Adrenal gland (tissue), 5 donors: ENCODE data around the gene LRP8.

ENCODE experiments used
- CTCF ChIP-seq, 6 experiments: fragments of 450-650 bp in 4 of 6; fragments of 200-600 bp in 2 of 6; sonication (generic) in 1 of 6; IDR thresholded peaks; 1 replicate in 5 of 6; 2 replicates in 1 of 6; pipeline versions ENCODE4 v1.5.1 to v1.8.0; 2016 to 2021; ENCODE audit warnings: antibody characterized with exemption in 6 of 6, mild to moderate bottlenecking in 2 of 6, moderate library complexity in 1 of 6
- POLR2A ChIP-seq, 2 donors: fragments of 450-650 bp; IDR thresholded peaks; one replicate each; pipeline ENCODE4 v1.6.1; 2017; ENCODE audit warnings: antibody characterized with exemption in 2 of 2, mild to moderate bottlenecking in 2 of 2, moderate library complexity in 1 of 2
- donor health status: DM: no; HTN: no; CAD: no.

- no peak for TF ChIP-seq CTCF (IDR thresholded peaks at IDR 0.05)
- no peak for TF ChIP-seq POLR2A (IDR thresholded peaks at IDR 0.05)
Measured at GRCh38 chr1:53367503-53368313, 39.8 kb upstream of the LRP8 start.
